Sigmoid colon (tissue), 7 donors: ENCODE results near the gene CRYGS. TPM values are rescaled to one million over a fixed set of nuclear protein-coding genes. Genes with fewer than 3 reads are reported as not detected.

Experiments used
- DNase-seq: peaks from one replicate; pipeline ENCODE4 v3.0.0-alpha.2; 2019
- H3K27ac ChIP-seq, 4 donors: fragments of 200-600 bp; sonication (generic); one replicate each; pipeline ENCODE4 v1.5.1; 2016 to 2019; ENCODE audit warnings: mild to moderate bottlenecking in 1 of 4
- H3K27me3 ChIP-seq, 3 donors: fragments of 200-600 bp; sonication (generic); one replicate each; pipeline ENCODE4 v1.5.1; 2019; ENCODE audit warnings: mild to moderate bottlenecking in 1 of 3
- H3K36me3 ChIP-seq, 4 donors: fragments of 200-600 bp; sonication (generic); one replicate each; pipeline ENCODE4 v1.5.1; 2016 to 2019
- H3K4me1 ChIP-seq, 4 donors: fragments of 200-600 bp; sonication (generic); one replicate each; pipeline ENCODE4 v1.5.1; 2017 to 2019
- H3K4me3 ChIP-seq, 4 donors: fragments of 200-600 bp; sonication (generic); one replicate each; pipeline ENCODE4 v1.5.1; 2017 to 2019; ENCODE audit warnings: mild to moderate bottlenecking in 2 of 4, moderate library complexity in 1 of 4
- H3K9me3 ChIP-seq, 4 donors: fragments of 200-600 bp in 3 of 4; sonication (generic) in 3 of 4; one replicate each; pipeline versions ENCODE4 v1.5.1 to v1.6.1; 2013 to 2019
- CTCF ChIP-seq, 4 experiments: fragments of 450-650 bp in 3 of 4; fragments of 200-600 bp in 1 of 4; IDR thresholded peaks; one replicate each; pipeline ENCODE4 v1.5.1; 2016 to 2019; ENCODE audit warnings: antibody characterized with exemption in 4 of 4, mild to moderate bottlenecking in 3 of 4, moderate library complexity in 2 of 4
- EP300 ChIP-seq, 4 donors: sonication (generic); formaldehyde crosslinking; IDR thresholded peaks; one replicate each; pipeline ENCODE4 v1.6.1; 2017; ENCODE audit warnings: antibody characterized with exemption in 4 of 4
- POLR2A ChIP-seq, 2 donors: fragments of 450-650 bp; IDR thresholded peaks; one replicate each; pipeline ENCODE4 v1.6.1; 2016; ENCODE audit warnings: antibody characterized with exemption in 2 of 2, mild to moderate bottlenecking in 2 of 2, moderate library complexity in 2 of 2
- POLR2AphosphoS5 ChIP-seq, 4 donors: sonication (generic); formaldehyde crosslinking; IDR thresholded peaks; one replicate each; pipeline ENCODE4 v1.6.1; 2017; ENCODE audit warnings: antibody characterized with exemption in 4 of 4
- WGBS, 2 donors: extraction: QIAGEN DNeasy Blood & Tissue Kit; methylation state at CpG; one replicate each; pipeline ENCODE4 v1.1.7; 2013; 5-methylcytosine and 5-hydroxymethylcytosine counted together
- intact Hi-C: fragments of 100-400 bp; cut with DNase I; formaldehyde crosslinking; loops from one replicate; pipeline ENCODE4 v1.15.1; 2023
- polyA plus RNA-seq, 3 donors: library from polyadenylated mRNA; stranded (reverse); fragments of 200-250 nt; gene quantifications; one replicate each; pipeline ENCODE4 v1.2.3, GENCODE V29; 2013
- total RNA-seq, 4 donors: library from RNA; depleted of rRNA; stranded (reverse); fragments of >200 nt; gene quantifications; one replicate each; pipeline ENCODE4 v1.1.0, GENCODE V29; 2016
- donor health status: healthy with polysubstance abuse.
- donor health status: Bipolar disorder and iron deficiency.
- donor health status: healthy.

The CRYGS gene
- total and polyA plus RNA-seq, 7 donors, result 1.5 to 5.0 (median 3.1) TPM; not detected in 2

- DNase-seq, result no peak
- WGBS, 2 donors, result 94 to 97% methylated on average over 6 of the region's 6 CpGs
- Histone ChIP-seq H3K4me1 (no peaks in the 10 kb centered on the region), H3K36me3 (peaks cover 6 to 97% (median 39%) of the 10 kb centered on the region in 4 donors), H3K9me3 (no peaks in the 10 kb centered on the region), H3K27me3 (no peaks in the 10 kb centered on the region), H3K27ac (no peak overlapping the region), H3K4me3 (no peak overlapping the region)
- no peak for TF ChIP-seq POLR2AphosphoS5 (IDR thresholded peaks at IDR 0.05)
- no peak for TF ChIP-seq EP300 (IDR thresholded peaks at IDR 0.05)
- TF ChIP-seq POLR2A (IDR thresholded peaks at IDR 0.05), result no peak
- TF ChIP-seq CTCF (IDR thresholded peaks at IDR 0.05), result no peak
- intact Hi-C loops, result no loop called here
These were observed 7.2 kb upstream of the CRYGS start for GRCh38 chr3:186551387-186551786.

DNA sequence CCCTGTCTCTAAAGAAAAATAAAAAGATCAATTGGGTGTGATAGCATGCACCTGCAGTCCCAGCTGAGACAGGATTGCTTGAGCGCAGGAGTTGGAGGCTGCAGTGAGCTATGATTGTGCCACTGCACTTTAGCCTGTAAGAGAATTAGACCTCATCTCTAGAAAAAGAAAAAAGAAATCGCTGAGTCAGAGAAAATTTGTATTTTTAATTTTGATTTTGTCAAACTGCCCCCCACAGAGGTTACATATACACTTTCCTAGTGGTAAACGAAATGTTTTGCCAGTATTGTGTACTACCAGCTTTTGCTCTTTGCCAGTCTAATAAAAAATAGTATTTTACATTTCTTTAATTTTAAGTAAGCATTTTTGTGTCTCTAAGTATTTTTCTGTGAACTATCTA, 5.3 kb upstream of the CRYGS start:
- no peaks in the 10 kb centered on the region for H3K4me1 ChIP-seq
- H3K36me3 ChIP-seq, result peaks cover 0 to 88% (median 24%) of the 10 kb centered on the region in 4 donors
- H3K9me3 ChIP-seq, result no peaks in the 10 kb centered on the region
- 96 to 97% methylated on average over 3 of the region's 3 CpGs for WGBS, 2 donors
- TF ChIP-seq POLR2AphosphoS5 (IDR thresholded peaks at IDR 0.05), result no peak
- no peak for TF ChIP-seq EP300 (IDR thresholded peaks at IDR 0.05)
- no peak for TF ChIP-seq POLR2A (IDR thresholded peaks at IDR 0.05)
- no peak for TF ChIP-seq CTCF (IDR thresholded peaks at IDR 0.05)
- no peaks in the 10 kb centered on the region for H3K27me3 ChIP-seq
- H3K4me3 ChIP-seq, result no peak overlapping the region
- no peak for DNase-seq
- no peak overlapping the region for H3K27ac ChIP-seq
- intact Hi-C loops, result no loop called here

DNA sequence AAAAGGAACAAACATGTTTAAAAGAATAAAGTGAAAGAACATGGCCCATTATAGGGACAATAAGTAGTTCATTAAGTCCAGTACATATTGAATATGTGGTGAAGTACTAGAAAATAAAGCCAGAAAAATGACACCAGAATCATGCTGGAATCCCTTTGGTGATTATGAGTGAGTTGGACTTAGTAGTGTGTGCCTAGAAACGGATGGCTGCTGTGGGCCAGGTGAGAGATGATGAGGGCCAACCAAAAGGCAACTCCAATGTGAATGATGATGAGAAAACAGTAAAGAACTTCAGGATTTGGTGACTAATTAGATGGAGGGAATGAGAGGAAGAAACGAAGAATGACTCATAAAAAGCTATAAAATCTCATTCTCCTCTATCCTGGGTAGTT, 3.3 kb downstream of the CRYGS start:
- WGBS, 2 donors, result 13 to 35% methylated on average over 2 of the region's 2 CpGs
- no peak overlapping the region for H3K4me3 ChIP-seq
- no peaks in the 10 kb centered on the region for H3K9me3 ChIP-seq
- H3K36me3 ChIP-seq, result peaks cover 0 to 14% (median 0%) of the 10 kb centered on the region in 4 donors
- no peak for DNase-seq
- intact Hi-C loops, result loop anchor here (1.0 to 5.0 kb wide), 3 partner anchors 180 to 559 kb away; no protein-coding TSS in a partner anchor
- H3K27ac ChIP-seq, result no peak overlapping the region
- TF ChIP-seq POLR2A (IDR thresholded peaks at IDR 0.05) (no peak), EP300 (IDR thresholded peaks at IDR 0.05) (no peak), CTCF (IDR thresholded peaks at IDR 0.05) (no peak), POLR2AphosphoS5 (IDR thresholded peaks at IDR 0.05) (no peak)
- peaks cover 0 to 7% (median 4%) of the 10 kb centered on the region in 4 donors for H3K4me1 ChIP-seq
- H3K27me3 ChIP-seq, result no peaks in the 10 kb centered on the region

- WGBS, 2 donors, result 11 to 12% methylated on average over 8 of the region's 8 CpGs
- H3K36me3 ChIP-seq, result peaks cover 0 to 10% (median 0%) of the 10 kb centered on the region in 4 donors
- peak; percentile 82 for DNase-seq
- peak overlapping the region in 2 of 4 donors; percentile 23 to 25 for H3K4me3 ChIP-seq
- H3K27me3 ChIP-seq, result no peaks in the 10 kb centered on the region
- H3K27ac ChIP-seq, result peak overlapping the region in 1 of 4 donors; percentile 21
- H3K4me1 ChIP-seq, result peaks cover 0 to 7% (median 4%) of the 10 kb centered on the region in 4 donors
- intact Hi-C loops, result loop anchor here (1.0 to 5.0 kb wide), 3 partner anchors 180 to 558 kb away; no protein-coding TSS in a partner anchor
- TF ChIP-seq CTCF (IDR thresholded peaks at IDR 0.05) (peak; percentile 62 to 73 (median 66)), EP300 (IDR thresholded peaks at IDR 0.05) (no peak), POLR2AphosphoS5 (IDR thresholded peaks at IDR 0.05) (peak in 1 of 4 donors; percentile 12), POLR2A (IDR thresholded peaks at IDR 0.05) (no peak)
- no peaks in the 10 kb centered on the region for H3K9me3 ChIP-seq
These were observed 3.9 kb downstream of the CRYGS start for GRCh38 chr3:186540221-186540834.
